Stomach (tissue), 4 donors: ENCODE measurements around the gene ANAPC2.

Experiments used
- POLR2A ChIP-seq, 4 donors: fragments of 450-650 bp; IDR thresholded peaks; one replicate each; pipeline ENCODE4 v1.6.1; 2016; ENCODE audit warnings: antibody characterized with exemption in 4 of 4, control low read depth in 2 of 4, mild to moderate bottlenecking in 1 of 4, moderate library complexity in 1 of 4
- POLR2AphosphoS5 ChIP-seq, 3 donors: sonication (generic); formaldehyde crosslinking; IDR thresholded peaks; one replicate each; pipeline ENCODE4 v1.6.1; 2016; ENCODE audit warnings: antibody characterized with exemption in 3 of 3

- TF ChIP-seq POLR2A (IDR thresholded peaks at IDR 0.05) (no peak), POLR2AphosphoS5 (IDR thresholded peaks at IDR 0.05) (no peak)
Observed at GRCh38 chr9:137185921-137186320, 2.4 kb downstream of the ANAPC2 start.
